Measurements from ENCODE around the gene ZNF827.

ZNF827 gene

GRCh38 chr4:145851511-145852201, 87.0 kb downstream of the ZNF827 start:
- DNase-seq (ENCODE audit: low read depth, low spot score): no peak
- H3K27me3 ChIP-seq (ENCODE audit: insufficient read depth, insufficient read length): no peaks in the 10 kb centered on the region
- H3K9me3 ChIP-seq (ENCODE audit: insufficient read depth, low read length): no peaks in the 10 kb centered on the region
- H3K36me3 ChIP-seq (ENCODE audit: insufficient read depth, insufficient read length, low read length): peaks cover 19% of the 10 kb centered on the region
- no peak overlapping the region for H3K4me3 ChIP-seq (ENCODE audit: insufficient read length, low read depth)
- H3K4me1 ChIP-seq (ENCODE audit: insufficient read depth, insufficient read length): no peaks in the 10 kb centered on the region
- no peak for TF ChIP-seq SUZ12 (IDR thresholded peaks at IDR 0.05; ENCODE audit: extremely low read depth, insufficient read depth, insufficient read length)
- no peak for TF ChIP-seq YY1 (IDR thresholded peaks at IDR 0.05; ENCODE audit: insufficient read depth, insufficient read length)
- TF ChIP-seq ZNF274 (IDR thresholded peaks at IDR 0.05; ENCODE audit: low read depth, low read length): no peak
- H3K9ac ChIP-seq (ENCODE audit: insufficient read length, low read depth): no peak overlapping the region

- no peak for DNase-seq (ENCODE audit: low read depth, low spot score)
- H3K9ac ChIP-seq (ENCODE audit: insufficient read length, low read depth): no peak overlapping the region
These were observed 90.9 kb downstream of the ZNF827 start for GRCh38 chr4:145847764-145848163.

GRCh38 chr4:145845118-145845517, 93.5 kb downstream of the ZNF827 start:
- Histone ChIP-seq H3K9me3 (ENCODE audit: insufficient read depth, low read length) (no peaks in the 10 kb centered on the region), H3K4me3 (ENCODE audit: insufficient read length, low read depth) (no peak overlapping the region), H3K4me1 (ENCODE audit: insufficient read depth, insufficient read length) (no peaks in the 10 kb centered on the region), H3K9ac (ENCODE audit: insufficient read length, low read depth) (no peak overlapping the region), H3K27me3 (ENCODE audit: insufficient read depth, insufficient read length) (no peaks in the 10 kb centered on the region), H3K36me3 (ENCODE audit: insufficient read depth, insufficient read length, low read length) (peaks cover 59% of the 10 kb centered on the region)
- DNase-seq (ENCODE audit: low read depth, low spot score): no peak
- TF ChIP-seq ZNF274 (IDR thresholded peaks at IDR 0.05; ENCODE audit: low read depth, low read length): no peak
- TF ChIP-seq SUZ12 (IDR thresholded peaks at IDR 0.05; ENCODE audit: extremely low read depth, insufficient read depth, insufficient read length): no peak
- no peak for TF ChIP-seq YY1 (IDR thresholded peaks at IDR 0.05; ENCODE audit: insufficient read depth, insufficient read length)

More at GRCh38 chr4:145847764-145848163, 90.9 kb downstream of the ZNF827 start:
- no peaks in the 10 kb centered on the region for H3K4me1 ChIP-seq (ENCODE audit: insufficient read depth, insufficient read length)
- H3K9me3 ChIP-seq (ENCODE audit: insufficient read depth, low read length): no peaks in the 10 kb centered on the region
- no peaks in the 10 kb centered on the region for H3K27me3 ChIP-seq (ENCODE audit: insufficient read depth, insufficient read length)
- no peak overlapping the region for H3K4me3 ChIP-seq (ENCODE audit: insufficient read length, low read depth)
- TF ChIP-seq YY1 (IDR thresholded peaks at IDR 0.05; ENCODE audit: insufficient read depth, insufficient read length) (no peak), ZNF274 (IDR thresholded peaks at IDR 0.05; ENCODE audit: low read depth, low read length) (no peak), SUZ12 (IDR thresholded peaks at IDR 0.05; ENCODE audit: extremely low read depth, insufficient read depth, insufficient read length) (no peak)
- H3K36me3 ChIP-seq (ENCODE audit: insufficient read depth, insufficient read length, low read length): peaks cover 39% of the 10 kb centered on the region

- Histone ChIP-seq H3K27me3 (ENCODE audit: insufficient read depth, insufficient read length) (no peaks in the 10 kb centered on the region), H3K9ac (ENCODE audit: insufficient read length, low read depth) (no peak overlapping the region), H3K9me3 (ENCODE audit: insufficient read depth, low read length) (no peaks in the 10 kb centered on the region), H3K36me3 (ENCODE audit: insufficient read depth, insufficient read length, low read length) (peaks cover 58% of the 10 kb centered on the region), H3K4me3 (ENCODE audit: insufficient read length, low read depth) (no peak overlapping the region), H3K4me1 (ENCODE audit: insufficient read depth, insufficient read length) (no peaks in the 10 kb centered on the region)
- TF ChIP-seq ZNF274 (IDR thresholded peaks at IDR 0.05; ENCODE audit: low read depth, low read length): no peak
- no peak for TF ChIP-seq YY1 (IDR thresholded peaks at IDR 0.05; ENCODE audit: insufficient read depth, insufficient read length)
- no peak for TF ChIP-seq SUZ12 (IDR thresholded peaks at IDR 0.05; ENCODE audit: extremely low read depth, insufficient read depth, insufficient read length)
- no peak for DNase-seq (ENCODE audit: low read depth, low spot score)
These were observed 95.0 kb downstream of the ZNF827 start for GRCh38 chr4:145843639-145844038.

GRCh38 chr4:145843148-145843547, 95.5 kb downstream of the ZNF827 start:
- no peak for TF ChIP-seq ZNF274 (IDR thresholded peaks at IDR 0.05; ENCODE audit: low read depth, low read length)
- TF ChIP-seq SUZ12 (IDR thresholded peaks at IDR 0.05; ENCODE audit: extremely low read depth, insufficient read depth, insufficient read length): no peak
- TF ChIP-seq YY1 (IDR thresholded peaks at IDR 0.05; ENCODE audit: insufficient read depth, insufficient read length): no peak
- no peak overlapping the region for H3K9ac ChIP-seq (ENCODE audit: insufficient read length, low read depth)

GRCh38 chr4:145842224-145842887, 96.3 kb downstream of the ZNF827 start:
- Histone ChIP-seq H3K9ac (ENCODE audit: insufficient read length, low read depth) (no peak overlapping the region), H3K36me3 (ENCODE audit: insufficient read depth, insufficient read length, low read length) (peaks cover 51% of the 10 kb centered on the region), H3K4me1 (ENCODE audit: insufficient read depth, insufficient read length) (no peaks in the 10 kb centered on the region), H3K27me3 (ENCODE audit: insufficient read depth, insufficient read length) (no peaks in the 10 kb centered on the region), H3K9me3 (ENCODE audit: insufficient read depth, low read length) (no peaks in the 10 kb centered on the region), H3K4me3 (ENCODE audit: insufficient read length, low read depth) (no peak overlapping the region)
- TF ChIP-seq YY1 (IDR thresholded peaks at IDR 0.05; ENCODE audit: insufficient read depth, insufficient read length): no peak
- TF ChIP-seq SUZ12 (IDR thresholded peaks at IDR 0.05; ENCODE audit: extremely low read depth, insufficient read depth, insufficient read length): no peak
- no peak for TF ChIP-seq ZNF274 (IDR thresholded peaks at IDR 0.05; ENCODE audit: low read depth, low read length)
- DNase-seq (ENCODE audit: low read depth, low spot score): no peak

More at GRCh38 chr4:145843148-145843547, 95.5 kb downstream of the ZNF827 start:
- DNase-seq (ENCODE audit: low read depth, low spot score): no peak
- H3K4me1 ChIP-seq (ENCODE audit: insufficient read depth, insufficient read length): no peaks in the 10 kb centered on the region
- peaks cover 56% of the 10 kb centered on the region for H3K36me3 ChIP-seq (ENCODE audit: insufficient read depth, insufficient read length, low read length)
- no peaks in the 10 kb centered on the region for H3K9me3 ChIP-seq (ENCODE audit: insufficient read depth, low read length)
- H3K4me3 ChIP-seq (ENCODE audit: insufficient read length, low read depth): no peak overlapping the region
- H3K27me3 ChIP-seq (ENCODE audit: insufficient read depth, insufficient read length): no peaks in the 10 kb centered on the region

GRCh38 chr4:145840801-145841200, 97.8 kb downstream of the ZNF827 start:
- Histone ChIP-seq H3K27me3 (ENCODE audit: insufficient read depth, insufficient read length) (no peaks in the 10 kb centered on the region), H3K4me3 (ENCODE audit: insufficient read length, low read depth) (no peak overlapping the region), H3K9me3 (ENCODE audit: insufficient read depth, low read length) (no peaks in the 10 kb centered on the region), H3K9ac (ENCODE audit: insufficient read length, low read depth) (no peak overlapping the region), H3K36me3 (ENCODE audit: insufficient read depth, insufficient read length, low read length) (peaks cover 50% of the 10 kb centered on the region), H3K4me1 (ENCODE audit: insufficient read depth, insufficient read length) (no peaks in the 10 kb centered on the region)
- TF ChIP-seq ZNF274 (IDR thresholded peaks at IDR 0.05; ENCODE audit: low read depth, low read length) (no peak), SUZ12 (IDR thresholded peaks at IDR 0.05; ENCODE audit: extremely low read depth, insufficient read depth, insufficient read length) (no peak), YY1 (IDR thresholded peaks at IDR 0.05; ENCODE audit: insufficient read depth, insufficient read length) (no peak)
- no peak for DNase-seq (ENCODE audit: low read depth, low spot score)

Data from NT2/D1 (cell line).